Measurements from ENCODE around the gene SLCO3A1. TPM values are rescaled to one million over a fixed set of nuclear protein-coding genes. Genes with fewer than 3 reads are reported as not detected.
A peak's percentile ranks its signal among the peaks of the same experiment; 100 is the strongest.

The SLCO3A1 gene
- total RNA-seq, 1 experiment from 2014 or later = 1.4 TPM

GRCh38 chr15:92157666-92158298 lies 304.3 kb downstream of the SLCO3A1 start:
- no peak for DNase-seq
- Histone ChIP-seq H3K27me3 (ENCODE audit: control insufficient read depth, insufficient read depth, low read length) (no peaks in the 10 kb centered on the region), H3K4me3 (ENCODE audit: insufficient read depth, low read depth, low read length) (no peak overlapping the region), H3K36me3 (replicated peaks; ENCODE audit: control insufficient read depth, insufficient read depth, low read length) (no peaks in the 10 kb centered on the region)

DNA sequence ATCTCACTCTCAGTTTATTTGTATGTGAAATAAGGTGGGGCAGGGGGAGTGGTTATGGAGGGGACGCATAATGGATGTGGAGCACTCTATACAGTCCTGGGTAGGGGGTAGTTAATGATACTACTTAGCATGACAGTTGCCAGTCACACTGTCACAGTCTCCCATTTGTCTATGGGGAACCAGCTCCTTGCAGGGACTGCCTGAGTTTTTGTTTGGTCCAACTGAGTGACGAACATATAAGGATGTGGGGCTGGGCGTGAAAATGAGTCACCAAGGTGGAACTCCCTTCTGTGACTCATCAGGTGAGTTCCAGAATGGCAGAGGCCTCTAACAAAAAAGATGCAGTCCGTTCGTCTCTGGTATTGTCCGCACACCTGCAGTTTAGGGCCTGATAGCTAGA lies 304.9 kb downstream of the SLCO3A1 start:
- no peak for DNase-seq
- Histone ChIP-seq H3K4me3 (ENCODE audit: insufficient read depth, low read depth, low read length) (no peak overlapping the region), H3K27me3 (ENCODE audit: control insufficient read depth, insufficient read depth, low read length) (no peaks in the 10 kb centered on the region), H3K36me3 (replicated peaks; ENCODE audit: control insufficient read depth, insufficient read depth, low read length) (no peaks in the 10 kb centered on the region)

- no peak overlapping the region for H3K4me3 ChIP-seq (ENCODE audit: insufficient read depth, low read depth, low read length)
- no peak for DNase-seq
- no peaks in the 10 kb centered on the region for H3K36me3 ChIP-seq (replicated peaks; ENCODE audit: control insufficient read depth, insufficient read depth, low read length)
- H3K27me3 ChIP-seq (ENCODE audit: control insufficient read depth, insufficient read depth, low read length) = no peaks in the 10 kb centered on the region
These were observed 306.0 kb downstream of the SLCO3A1 start for GRCh38 chr15:92159481-92159880.

- Histone ChIP-seq H3K27me3 (ENCODE audit: control insufficient read depth, insufficient read depth, low read length) (no peaks in the 10 kb centered on the region), H3K36me3 (replicated peaks; ENCODE audit: control insufficient read depth, insufficient read depth, low read length) (no peaks in the 10 kb centered on the region), H3K4me3 (ENCODE audit: insufficient read depth, low read depth, low read length) (no peak overlapping the region)
- peak; percentile 44 for DNase-seq
These were observed 306.7 kb downstream of the SLCO3A1 start for GRCh38 chr15:92159906-92160841.

- Histone ChIP-seq H3K4me3 (ENCODE audit: insufficient read depth, low read depth, low read length) (no peak overlapping the region), H3K36me3 (replicated peaks; ENCODE audit: control insufficient read depth, insufficient read depth, low read length) (no peaks in the 10 kb centered on the region), H3K27me3 (ENCODE audit: control insufficient read depth, insufficient read depth, low read length) (no peaks in the 10 kb centered on the region)
- no peak for DNase-seq
These were observed 307.6 kb downstream of the SLCO3A1 start for GRCh38 chr15:92161039-92161670.

DNA sequence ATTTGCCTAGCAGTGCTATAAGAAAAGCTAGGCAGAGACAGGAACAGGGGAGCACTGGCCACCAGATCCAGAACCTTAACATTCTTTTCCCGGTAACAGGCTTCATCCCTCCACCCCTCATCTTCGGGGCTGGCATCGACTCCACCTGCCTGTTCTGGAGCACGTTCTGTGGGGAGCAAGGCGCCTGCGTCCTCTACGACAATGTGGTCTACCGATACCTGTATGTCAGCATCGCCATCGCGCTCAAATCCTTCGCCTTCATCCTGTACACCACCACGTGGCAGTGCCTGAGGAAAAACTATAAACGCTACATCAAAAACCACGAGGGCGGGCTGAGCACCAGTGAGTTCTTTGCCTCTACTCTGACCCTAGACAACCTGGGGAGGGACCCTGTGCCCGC lies 309.1 kb downstream of the SLCO3A1 start:
- H3K4me3 ChIP-seq (ENCODE audit: insufficient read depth, low read depth, low read length) = no peak overlapping the region
- no peak for DNase-seq
- no peaks in the 10 kb centered on the region for H3K36me3 ChIP-seq (replicated peaks; ENCODE audit: control insufficient read depth, insufficient read depth, low read length)
- H3K27me3 ChIP-seq (ENCODE audit: control insufficient read depth, insufficient read depth, low read length) = no peaks in the 10 kb centered on the region

GRCh38 chr15:92163641-92164040 lies 310.1 kb downstream of the SLCO3A1 start:
- no peaks in the 10 kb centered on the region for H3K27me3 ChIP-seq (ENCODE audit: control insufficient read depth, insufficient read depth, low read length)
- peak; percentile 45 for DNase-seq
- no peaks in the 10 kb centered on the region; the same call in 1 of the 2 replicates for H3K36me3 ChIP-seq (replicated peaks; ENCODE audit: control insufficient read depth, insufficient read depth, low read length)
- H3K4me3 ChIP-seq (ENCODE audit: insufficient read depth, low read depth, low read length) = no peak overlapping the region

- DNase-seq = peak; percentile 59
- Histone ChIP-seq H3K27me3 (ENCODE audit: control insufficient read depth, insufficient read depth, low read length) (no peaks in the 10 kb centered on the region), H3K4me3 (ENCODE audit: insufficient read depth, low read depth, low read length) (no peak overlapping the region), H3K36me3 (replicated peaks; ENCODE audit: control insufficient read depth, insufficient read depth, low read length) (no peaks in the 10 kb centered on the region; the same call in 1 of the 2 replicates)
These were observed 311.0 kb downstream of the SLCO3A1 start for GRCh38 chr15:92164327-92165000.

DNA sequence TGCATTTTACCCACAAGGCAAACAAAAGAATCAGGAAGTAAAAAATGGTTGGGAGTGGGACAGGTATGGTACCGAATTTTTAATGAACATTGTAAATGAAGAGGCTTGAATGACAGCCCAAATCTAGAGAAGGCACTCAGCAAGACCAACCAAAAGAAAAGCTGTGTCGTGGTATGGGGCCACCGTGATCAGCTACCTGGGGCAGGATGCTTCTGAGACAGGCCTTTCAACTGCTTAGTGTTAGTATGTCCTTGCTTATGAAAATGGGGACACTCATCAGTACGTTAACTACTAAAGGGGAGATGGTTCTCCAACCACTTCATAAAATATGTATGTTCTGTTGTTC lies 311.5 kb downstream of the SLCO3A1 start:
- no peaks in the 10 kb centered on the region; the same call in 1 of the 2 replicates for H3K36me3 ChIP-seq (replicated peaks; ENCODE audit: control insufficient read depth, insufficient read depth, low read length)
- H3K4me3 ChIP-seq (ENCODE audit: insufficient read depth, low read depth, low read length) = no peak overlapping the region
- DNase-seq = peak; percentile 47
- no peaks in the 10 kb centered on the region for H3K27me3 ChIP-seq (ENCODE audit: control insufficient read depth, insufficient read depth, low read length)

- no peak overlapping the region for H3K4me3 ChIP-seq (ENCODE audit: insufficient read depth, low read depth, low read length)
- DNase-seq = peak; percentile 39
- no peaks in the 10 kb centered on the region for H3K27me3 ChIP-seq (ENCODE audit: control insufficient read depth, insufficient read depth, low read length)
- H3K36me3 ChIP-seq (replicated peaks; ENCODE audit: control insufficient read depth, insufficient read depth, low read length) = no peaks in the 10 kb centered on the region; the same call in 1 of the 2 replicates
These were observed 312.5 kb downstream of the SLCO3A1 start for GRCh38 chr15:92166029-92166428.

- Histone ChIP-seq H3K36me3 (replicated peaks; ENCODE audit: control insufficient read depth, insufficient read depth, low read length) (no peaks in the 10 kb centered on the region; the same call in 1 of the 2 replicates), H3K4me3 (ENCODE audit: insufficient read depth, low read depth, low read length) (no peak overlapping the region), H3K27me3 (ENCODE audit: control insufficient read depth, insufficient read depth, low read length) (no peaks in the 10 kb centered on the region)
- DNase-seq = no peak
These were observed 313.4 kb downstream of the SLCO3A1 start for GRCh38 chr15:92166751-92167405.

GRCh38 chr15:92167451-92167850 lies 313.9 kb downstream of the SLCO3A1 start:
- no peaks in the 10 kb centered on the region; the same call in 1 of the 2 replicates for H3K36me3 ChIP-seq (replicated peaks; ENCODE audit: control insufficient read depth, insufficient read depth, low read length)
- no peak overlapping the region for H3K4me3 ChIP-seq (ENCODE audit: insufficient read depth, low read depth, low read length)
- no peaks in the 10 kb centered on the region for H3K27me3 ChIP-seq (ENCODE audit: control insufficient read depth, insufficient read depth, low read length)
- no peak for DNase-seq

GRCh38 chr15:92168066-92168683 lies 314.7 kb downstream of the SLCO3A1 start:
- no peak for DNase-seq
- Histone ChIP-seq H3K36me3 (replicated peaks; ENCODE audit: control insufficient read depth, insufficient read depth, low read length) (no peaks in the 10 kb centered on the region; the same call in 1 of the 2 replicates), H3K4me3 (ENCODE audit: insufficient read depth, low read depth, low read length) (no peak overlapping the region), H3K27me3 (ENCODE audit: control insufficient read depth, insufficient read depth, low read length) (no peaks in the 10 kb centered on the region)
